ENCODE results near the gene TRAF3IP1.
"Not testable (repeated sequence)": the region's sequence is repeated elsewhere in the genome, so short reads cannot be mapped to it uniquely, and the experiment has no call there.

The TRAF3IP1 gene

DNA sequence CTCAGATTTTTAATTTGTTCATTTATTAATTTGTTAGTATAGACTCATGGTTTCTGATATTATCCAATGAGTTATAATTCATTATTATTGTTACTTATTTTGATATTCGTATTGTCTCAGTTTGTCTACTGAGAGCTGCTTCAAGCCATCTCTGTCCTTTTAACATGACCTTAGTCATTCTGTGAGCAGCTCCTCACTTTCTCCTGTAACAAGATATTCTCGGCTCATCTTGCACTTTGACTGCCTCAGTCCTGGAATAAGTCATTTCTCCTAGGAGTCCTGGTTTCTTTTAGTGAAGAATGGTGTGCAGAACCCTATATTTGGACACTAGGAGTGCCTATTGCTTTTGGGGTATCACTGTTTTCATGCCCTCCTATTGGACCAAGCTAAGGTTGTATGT lies 119.6 kb downstream of the TRAF3IP1 start:
- H3K27ac Mint-ChIP-seq = peak overlapping the region in 1 of 3 experiments; percentile 37
- H3K27me3 Mint-ChIP-seq (ENCODE audit: low read depth) = no peaks in the 10 kb centered on the region
- H3K36me3 Mint-ChIP-seq (ENCODE audit: low read depth) = peaks cover 61% of the 10 kb centered on the region
- TF ChIP-seq, protein P1, sequence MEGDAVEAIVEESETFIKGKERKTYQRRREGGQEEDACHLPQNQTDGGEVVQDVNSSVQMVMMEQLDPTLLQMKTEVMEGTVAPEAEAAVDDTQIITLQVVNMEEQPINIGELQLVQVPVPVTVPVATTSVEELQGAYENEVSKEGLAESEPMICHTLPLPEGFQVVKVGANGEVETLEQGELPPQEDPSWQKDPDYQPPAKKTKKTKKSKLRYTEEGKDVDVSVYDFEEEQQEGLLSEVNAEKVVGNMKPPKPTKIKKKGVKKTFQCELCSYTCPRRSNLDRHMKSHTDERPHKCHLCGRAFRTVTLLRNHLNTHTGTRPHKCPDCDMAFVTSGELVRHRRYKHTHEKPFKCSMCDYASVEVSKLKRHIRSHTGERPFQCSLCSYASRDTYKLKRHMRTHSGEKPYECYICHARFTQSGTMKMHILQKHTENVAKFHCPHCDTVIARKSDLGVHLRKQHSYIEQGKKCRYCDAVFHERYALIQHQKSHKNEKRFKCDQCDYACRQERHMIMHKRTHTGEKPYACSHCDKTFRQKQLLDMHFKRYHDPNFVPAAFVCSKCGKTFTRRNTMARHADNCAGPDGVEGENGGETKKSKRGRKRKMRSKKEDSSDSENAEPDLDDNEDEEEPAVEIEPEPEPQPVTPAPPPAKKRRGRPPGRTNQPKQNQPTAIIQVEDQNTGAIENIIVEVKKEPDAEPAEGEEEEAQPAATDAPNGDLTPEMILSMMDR (IDR thresholded peaks at IDR 0.05; ENCODE audit: unreplicated experiment in 3 of 3) = no peak
- H3K4me1 Mint-ChIP-seq = peaks cover 43% of the 10 kb centered on the region
- no peak overlapping the region for H3K4me3 Mint-ChIP-seq
- H3K9me3 Mint-ChIP-seq = no peaks in the 10 kb centered on the region

DNA sequence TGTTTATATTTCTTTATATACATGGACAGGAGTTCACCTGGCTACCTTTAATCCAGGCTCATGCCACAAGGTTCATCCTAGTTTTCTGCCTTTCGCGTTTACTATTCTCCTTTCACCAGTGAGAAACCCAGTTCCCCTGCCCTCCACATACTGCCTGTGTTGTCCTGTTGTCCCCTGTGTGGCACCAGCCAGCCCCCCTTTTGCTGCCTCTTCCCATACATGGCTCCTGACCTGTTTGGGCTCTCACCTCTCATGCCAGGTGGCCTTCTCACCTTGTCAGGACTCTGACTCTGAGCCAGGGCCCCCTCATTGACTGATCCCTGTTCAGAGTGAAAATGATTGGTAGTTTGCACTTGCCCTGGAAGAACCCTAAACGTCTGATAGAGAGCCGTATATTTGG lies 120.0 kb downstream of the TRAF3IP1 start:
- H3K27me3 Mint-ChIP-seq (ENCODE audit: low read depth) = no peaks in the 10 kb centered on the region
- H3K9me3 Mint-ChIP-seq = no peaks in the 10 kb centered on the region
- peak overlapping the region in 1 of 3 experiments; percentile 37 for H3K27ac Mint-ChIP-seq
- H3K36me3 Mint-ChIP-seq (ENCODE audit: low read depth) = peaks cover 65% of the 10 kb centered on the region
- peak overlapping the region in 1 of 3 experiments; percentile 28 for H3K4me3 Mint-ChIP-seq
- TF ChIP-seq, protein P1 (IDR thresholded peaks at IDR 0.05; ENCODE audit: unreplicated experiment in 3 of 3) = no peak
- peaks cover 43% of the 10 kb centered on the region for H3K4me1 Mint-ChIP-seq

DNA sequence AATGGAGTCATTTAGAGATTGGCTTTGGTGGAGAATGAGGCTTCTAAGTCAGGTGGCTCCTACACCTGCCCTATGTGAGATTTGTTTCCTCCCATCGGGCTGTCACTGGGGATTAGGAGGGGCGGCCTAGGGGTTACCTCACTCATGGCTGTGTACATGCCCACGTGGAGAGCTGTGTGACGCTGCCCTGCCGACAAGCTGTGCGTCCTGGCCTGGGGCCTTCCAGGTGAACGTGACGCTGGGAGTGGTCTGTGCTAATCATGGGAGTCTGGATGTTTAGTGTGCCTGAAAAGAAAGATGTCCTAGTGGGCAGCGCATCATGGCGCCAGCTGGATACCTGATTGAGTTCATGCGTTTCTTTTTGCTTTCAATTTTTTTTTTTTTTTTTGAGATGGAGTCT lies 120.4 kb downstream of the TRAF3IP1 start:
- peaks cover 43% of the 10 kb centered on the region for H3K4me1 Mint-ChIP-seq
- TF ChIP-seq, protein P1 (IDR thresholded peaks at IDR 0.05; ENCODE audit: unreplicated experiment in 3 of 3) = no peak
- no peaks in the 10 kb centered on the region for H3K27me3 Mint-ChIP-seq (ENCODE audit: low read depth)
- H3K36me3 Mint-ChIP-seq (ENCODE audit: low read depth) = peaks cover 66% of the 10 kb centered on the region
- no peaks in the 10 kb centered on the region for H3K9me3 Mint-ChIP-seq
- no peak overlapping the region for H3K4me3 Mint-ChIP-seq
- peak overlapping the region in 1 of 3 experiments; percentile 37 for H3K27ac Mint-ChIP-seq

DNA sequence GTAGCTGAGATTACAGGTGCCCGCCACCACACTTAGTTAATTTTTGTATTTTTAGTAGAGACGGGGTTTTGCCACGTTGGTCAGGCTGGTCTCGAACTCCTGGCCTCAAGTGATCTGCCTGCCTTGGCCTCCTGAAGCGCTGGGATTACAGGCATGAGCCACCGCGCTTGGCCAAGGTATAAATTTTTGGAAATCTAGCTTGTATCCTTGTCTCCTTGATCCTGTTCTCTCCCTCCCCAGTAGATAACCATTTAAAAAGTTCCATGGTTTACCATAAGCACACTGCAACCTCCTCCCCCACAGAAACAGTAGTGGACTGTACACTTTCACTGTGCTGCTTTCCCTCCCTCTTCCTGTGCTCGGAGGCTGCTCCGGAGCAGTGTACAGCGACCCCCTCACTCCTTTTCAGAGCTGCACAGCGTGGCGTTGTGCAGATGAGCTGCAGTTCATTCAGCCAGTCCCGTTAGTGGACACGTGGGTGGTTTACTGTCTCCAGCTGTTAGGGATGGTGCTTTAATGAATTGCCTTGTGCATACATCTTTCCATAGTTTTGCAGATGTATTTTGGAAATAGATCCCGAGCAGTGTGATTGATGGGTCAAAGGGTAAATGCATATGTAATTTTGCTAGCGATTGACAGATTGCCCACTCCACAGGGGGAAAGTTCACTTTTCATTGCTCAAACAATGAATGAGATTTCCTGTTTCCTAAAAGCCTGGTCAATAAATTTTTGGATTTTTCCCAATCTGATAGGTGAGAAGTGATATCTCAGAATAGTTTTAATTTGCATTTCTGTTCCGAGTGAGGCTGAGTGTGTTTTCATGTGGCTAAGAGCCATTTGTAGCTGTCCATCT lies 121.2 kb downstream of the TRAF3IP1 start:
- Mint-ChIP-seq H3K4me3 (peak overlapping the region; percentile 9 to 56 (median 11)), H3K4me1 (peaks cover 43% of the 10 kb centered on the region), H3K27ac (peak overlapping the region; percentile 39 to 71 (median 43)), H3K27me3 (ENCODE audit: low read depth) (no peaks in the 10 kb centered on the region), H3K9me3 (no peaks in the 10 kb centered on the region), H3K36me3 (ENCODE audit: low read depth) (peaks cover 67% of the 10 kb centered on the region)
- TF ChIP-seq, protein P1 (IDR thresholded peaks at IDR 0.05; ENCODE audit: unreplicated experiment in 3 of 3) = no peak

DNA sequence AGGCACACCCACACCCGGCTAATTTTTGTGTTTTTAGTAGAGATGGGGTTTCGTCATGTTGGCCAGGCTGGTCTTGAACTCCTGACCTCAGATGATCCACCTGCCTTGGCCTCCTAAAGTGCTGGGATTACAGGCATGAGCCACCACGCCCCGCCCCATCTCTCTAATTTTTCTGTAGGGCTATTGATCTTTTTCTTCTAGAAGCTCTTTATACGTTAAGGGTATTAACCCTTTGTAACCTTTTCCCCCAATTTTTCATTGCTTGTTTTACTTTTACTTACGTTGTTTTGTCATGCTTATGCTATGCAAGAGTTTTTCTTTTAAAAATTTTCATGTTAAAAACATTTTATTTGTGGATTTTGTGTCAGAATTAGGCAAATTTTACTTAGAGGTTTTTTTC lies 121.9 kb downstream of the TRAF3IP1 start:
- Mint-ChIP-seq H3K4me1 (peaks cover 43% of the 10 kb centered on the region), H3K36me3 (ENCODE audit: low read depth) (peaks cover 67% of the 10 kb centered on the region)
- H3K4me3 Mint-ChIP-seq; H3K27ac Mint-ChIP-seq; H3K27me3 Mint-ChIP-seq (ENCODE audit: low read depth); H3K9me3 Mint-ChIP-seq: not testable (repeated sequence)

DNA sequence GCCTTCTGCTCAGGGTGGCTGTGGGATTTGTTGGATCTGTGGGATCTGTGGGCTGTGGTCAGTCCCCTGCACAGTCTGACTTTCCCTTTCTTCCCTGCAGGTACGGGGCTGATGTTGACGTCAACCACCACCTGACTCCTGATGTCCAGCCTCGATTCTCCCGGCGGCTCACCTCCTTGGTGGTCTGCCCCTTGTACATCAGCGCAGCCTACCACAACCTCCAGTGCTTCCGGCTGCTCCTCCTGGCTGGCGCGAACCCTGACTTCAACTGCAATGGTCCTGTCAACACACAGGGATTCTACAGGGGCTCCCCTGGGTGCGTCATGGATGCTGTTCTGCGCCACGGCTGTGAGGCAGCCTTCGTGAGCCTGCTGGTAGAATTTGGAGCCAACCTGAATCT lies 123.9 kb downstream of the TRAF3IP1 start:
- Mint-ChIP-seq H3K9me3 (no peaks in the 10 kb centered on the region), H3K36me3 (ENCODE audit: low read depth) (peaks cover 60% of the 10 kb centered on the region), H3K4me1 (peaks cover 34% of the 10 kb centered on the region), H3K4me3 (no peak overlapping the region), H3K27ac (no peak overlapping the region), H3K27me3 (ENCODE audit: low read depth) (no peaks in the 10 kb centered on the region)
- TF ChIP-seq, protein P1 (IDR thresholded peaks at IDR 0.05; ENCODE audit: unreplicated experiment in 3 of 3) = no peak
